Activated CD4-positive, CD25-positive, alpha-beta regulatory T cell treated with anti-CD3 and anti-CD28 coated beads, Interleukin-2, amount 50 U/mL, for 72 hours (primary cell): ENCODE data around the gene ACTR1A.
A peak's percentile ranks its signal among the peaks of the same experiment; 100 is the strongest.
"Not testable (repeated sequence)": the region's sequence is repeated elsewhere in the genome, so short reads cannot be mapped to it uniquely, and the experiment has no call there.

Source experiments
- DNase-seq: peaks from one replicate; pipeline ENCODE4 v3.0.0; 2021

ACTR1A gene

DNA sequence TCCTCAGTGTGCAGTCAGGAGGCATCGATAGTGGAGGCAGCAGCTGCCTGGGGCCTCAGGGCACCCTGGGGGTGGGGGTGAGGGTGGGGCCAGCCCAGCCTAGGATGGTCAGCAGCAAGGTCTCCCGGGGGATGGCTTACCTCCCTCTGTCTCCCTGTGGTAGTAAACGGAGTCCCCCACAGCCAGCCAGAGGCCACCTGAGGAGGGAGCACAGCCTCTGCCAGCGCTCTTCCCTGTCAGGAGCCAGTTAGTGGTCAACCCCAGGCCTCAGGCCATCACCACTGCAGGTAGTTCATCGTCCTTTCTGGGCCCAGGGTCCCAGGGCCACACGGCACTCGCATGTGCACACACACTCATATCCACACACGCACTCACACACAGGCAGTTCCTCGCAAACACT lies 22.1 kb downstream of the ACTR1A start:
- no peak for DNase-seq

- no peak for DNase-seq
These were observed 22.9 kb downstream of the ACTR1A start for GRCh38 chr10:102479651-102480050.

DNA sequence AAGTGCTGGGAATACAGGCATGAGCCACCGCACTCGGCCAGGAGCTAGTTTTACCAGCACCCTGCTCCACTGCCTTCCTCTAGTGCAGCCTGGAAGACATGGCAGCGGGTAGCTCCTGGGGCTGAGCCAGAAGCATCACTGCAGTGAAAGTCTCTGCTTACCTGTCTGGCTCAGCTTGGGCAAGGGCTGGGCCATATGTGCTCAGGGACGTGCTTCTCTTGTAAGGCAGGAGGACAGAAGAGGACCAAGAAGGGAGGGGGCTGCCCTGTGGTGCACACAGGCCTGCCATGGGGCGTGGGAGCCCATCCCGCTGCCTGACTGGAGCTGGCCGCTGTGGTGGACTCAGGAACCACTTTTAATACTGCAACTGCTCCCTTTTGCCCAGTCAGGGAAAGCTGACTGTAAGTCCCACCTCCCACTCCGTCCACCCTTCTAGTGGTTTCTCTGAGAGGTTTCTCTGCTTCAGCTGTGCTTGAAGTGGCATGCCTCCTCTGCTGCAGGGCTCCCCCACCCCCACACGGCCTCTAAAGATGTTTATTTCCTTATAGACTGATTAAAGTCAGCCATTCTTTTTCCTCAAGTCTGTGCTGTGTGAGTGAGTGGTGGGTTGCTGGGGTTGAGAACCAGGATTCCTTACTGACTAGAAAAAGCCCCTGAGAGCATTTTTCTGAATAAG lies 25.9 kb downstream of the ACTR1A start:
- DNase-seq: no peak

DNA sequence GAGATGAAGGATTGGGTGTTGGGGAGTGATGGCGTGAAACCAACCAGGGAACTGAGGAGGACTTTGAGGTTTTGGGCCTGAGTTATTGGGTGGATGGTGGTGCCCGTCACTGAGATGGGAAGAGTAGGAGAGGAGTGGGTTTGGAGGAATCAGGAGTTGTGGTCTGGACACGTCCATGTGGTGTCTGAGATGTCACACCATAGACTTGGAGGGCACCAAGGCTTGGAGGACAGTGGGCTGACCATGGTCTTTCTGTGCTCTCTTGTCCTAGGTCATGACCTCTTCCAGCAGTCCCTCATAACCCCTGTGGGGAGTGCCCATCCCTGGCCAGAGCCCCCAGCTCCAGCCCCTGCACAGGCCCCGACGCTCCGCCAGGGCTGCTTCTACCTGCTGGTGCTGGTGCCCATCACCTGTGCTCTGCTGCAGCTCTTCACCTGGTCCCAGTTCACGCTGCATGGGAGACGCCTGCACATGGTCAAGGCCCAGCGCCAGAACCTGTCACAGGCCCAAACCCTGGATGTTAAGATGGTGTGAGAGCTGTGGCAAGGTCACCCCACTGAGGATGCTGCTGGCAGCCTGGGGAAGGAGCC lies 27.0 kb downstream of the ACTR1A start:
- no peak for DNase-seq

- DNase-seq: no peak
These were observed 28.8 kb downstream of the ACTR1A start for GRCh38 chr10:102473445-102474331.

DNA sequence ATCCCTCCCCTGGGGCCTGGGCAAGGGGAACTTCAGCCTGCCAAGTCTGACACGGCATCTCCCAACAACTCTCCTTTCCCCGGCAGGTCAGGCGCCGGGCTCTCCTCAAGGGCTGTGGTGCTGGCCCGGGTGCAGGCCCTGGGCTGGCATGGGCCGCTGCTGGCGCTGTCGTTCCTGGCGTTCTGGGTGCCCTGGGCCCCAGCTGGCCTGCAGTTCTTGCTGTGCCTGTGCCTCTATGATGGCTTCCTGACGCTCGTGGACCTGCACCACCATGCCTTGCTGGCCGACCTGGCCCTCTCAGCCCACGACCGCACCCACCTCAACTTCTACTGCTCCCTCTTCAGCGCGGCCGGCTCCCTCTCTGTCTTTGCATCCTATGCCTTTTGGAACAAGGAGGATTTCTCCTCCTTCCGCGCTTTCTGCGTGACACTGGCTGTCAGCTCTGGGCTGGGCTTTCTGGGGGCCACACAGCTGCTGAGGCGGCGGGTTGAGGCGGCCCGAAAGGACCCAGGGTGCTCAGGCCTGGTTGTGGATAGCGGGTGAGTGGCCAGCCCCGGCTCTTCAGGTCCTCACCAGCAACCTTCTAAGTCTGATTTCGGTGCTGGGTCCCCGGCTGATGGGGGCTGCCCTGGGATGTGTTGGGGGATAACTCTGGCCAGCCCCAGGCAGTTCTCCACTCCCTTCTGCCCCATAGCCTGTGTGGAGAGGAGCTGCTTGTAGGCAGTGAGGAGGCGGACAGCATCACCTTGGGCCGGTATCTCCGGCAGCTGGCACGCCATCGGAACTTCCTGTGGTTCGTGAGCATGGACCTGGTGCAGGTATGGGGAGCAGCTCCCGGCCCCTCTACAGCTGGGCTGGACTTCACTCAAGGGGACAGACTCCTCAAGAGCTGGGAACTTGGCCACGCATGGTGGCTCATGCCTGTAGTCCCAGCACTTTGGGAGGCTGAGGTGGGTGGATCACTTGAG lies 31.6 kb downstream of the ACTR1A start:
- DNase-seq: no peak

GRCh38 chr10:102468683-102469082 lies 33.8 kb downstream of the ACTR1A start:
- no peak for DNase-seq

DNA sequence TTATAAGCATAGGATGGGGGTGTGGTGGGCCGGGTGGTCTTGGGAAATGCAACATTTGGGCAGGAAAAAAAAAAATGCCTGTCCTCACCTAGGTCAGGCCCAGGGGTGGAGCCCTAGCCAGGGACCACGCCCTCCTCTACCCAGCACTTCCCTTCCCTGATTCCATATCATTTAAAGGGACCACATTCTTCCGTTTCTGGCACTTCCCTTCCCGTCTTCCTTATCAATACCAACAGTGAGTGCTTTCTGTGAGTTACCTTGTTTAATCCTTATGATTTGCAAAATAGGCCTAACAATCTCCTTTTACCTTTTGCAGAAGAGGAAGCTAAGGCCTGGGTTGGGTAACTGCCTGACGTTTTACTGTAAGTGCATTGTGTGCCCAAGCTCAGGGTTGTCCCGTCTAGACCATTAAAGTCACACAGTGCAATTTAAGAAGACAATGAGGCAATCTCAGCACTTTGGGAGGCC lies 34.5 kb downstream of the ACTR1A start:
- DNase-seq: no peak

DNA sequence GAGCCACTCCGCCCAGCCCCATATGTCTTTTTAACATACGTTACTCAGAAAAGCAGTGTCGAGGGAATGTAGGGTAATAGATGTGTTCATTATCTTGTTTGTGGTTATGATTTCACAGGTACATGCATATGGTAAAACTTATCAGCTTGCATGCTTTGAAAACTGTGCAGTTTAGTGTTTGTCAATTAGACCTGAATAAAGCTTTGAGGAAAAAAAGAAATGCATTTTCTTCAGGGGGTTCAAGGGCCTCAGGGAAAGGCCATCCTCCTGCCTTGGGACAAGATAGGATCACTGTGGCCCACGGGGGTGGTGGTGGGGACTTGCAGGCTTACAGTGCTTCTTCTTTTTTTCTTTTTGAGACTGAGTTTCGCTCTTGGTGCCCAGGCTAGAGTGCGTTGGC lies 35.2 kb downstream of the ACTR1A start:
- DNase-seq: no peak

GRCh38 chr10:102465466-102465865 lies 37.0 kb downstream of the ACTR1A start:
- DNase-seq: no peak

GRCh38 chr10:102463983-102464382 lies 38.5 kb downstream of the ACTR1A start:
- DNase-seq: no peak

DNA sequence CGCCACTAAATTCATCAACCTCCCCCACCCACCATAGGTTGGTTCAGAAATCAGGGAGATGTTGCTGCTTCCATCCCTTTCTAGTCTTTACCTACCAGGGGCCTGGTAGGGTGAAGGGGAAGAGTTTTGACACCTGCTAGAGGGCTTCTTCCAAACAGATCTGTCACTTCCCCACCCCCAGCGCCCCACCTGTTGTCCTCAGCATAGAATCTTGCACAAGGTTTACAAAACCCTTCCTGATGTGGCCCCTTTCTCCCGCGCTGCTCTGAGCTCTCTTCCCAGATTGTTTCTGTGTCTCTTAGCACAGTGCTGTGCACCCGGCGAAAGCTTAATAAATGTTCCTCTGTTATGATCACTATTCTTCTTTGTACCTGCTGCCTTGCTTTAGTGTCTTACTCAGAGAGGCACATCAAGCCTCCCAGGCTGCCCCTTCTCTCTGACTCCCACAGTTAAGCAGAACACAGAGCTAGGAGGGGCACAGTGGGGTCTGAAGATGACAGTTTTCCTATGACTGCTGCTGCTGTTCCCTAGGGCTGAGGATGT lies 39.9 kb downstream of the ACTR1A start:
- DNase-seq: no peak

DNA sequence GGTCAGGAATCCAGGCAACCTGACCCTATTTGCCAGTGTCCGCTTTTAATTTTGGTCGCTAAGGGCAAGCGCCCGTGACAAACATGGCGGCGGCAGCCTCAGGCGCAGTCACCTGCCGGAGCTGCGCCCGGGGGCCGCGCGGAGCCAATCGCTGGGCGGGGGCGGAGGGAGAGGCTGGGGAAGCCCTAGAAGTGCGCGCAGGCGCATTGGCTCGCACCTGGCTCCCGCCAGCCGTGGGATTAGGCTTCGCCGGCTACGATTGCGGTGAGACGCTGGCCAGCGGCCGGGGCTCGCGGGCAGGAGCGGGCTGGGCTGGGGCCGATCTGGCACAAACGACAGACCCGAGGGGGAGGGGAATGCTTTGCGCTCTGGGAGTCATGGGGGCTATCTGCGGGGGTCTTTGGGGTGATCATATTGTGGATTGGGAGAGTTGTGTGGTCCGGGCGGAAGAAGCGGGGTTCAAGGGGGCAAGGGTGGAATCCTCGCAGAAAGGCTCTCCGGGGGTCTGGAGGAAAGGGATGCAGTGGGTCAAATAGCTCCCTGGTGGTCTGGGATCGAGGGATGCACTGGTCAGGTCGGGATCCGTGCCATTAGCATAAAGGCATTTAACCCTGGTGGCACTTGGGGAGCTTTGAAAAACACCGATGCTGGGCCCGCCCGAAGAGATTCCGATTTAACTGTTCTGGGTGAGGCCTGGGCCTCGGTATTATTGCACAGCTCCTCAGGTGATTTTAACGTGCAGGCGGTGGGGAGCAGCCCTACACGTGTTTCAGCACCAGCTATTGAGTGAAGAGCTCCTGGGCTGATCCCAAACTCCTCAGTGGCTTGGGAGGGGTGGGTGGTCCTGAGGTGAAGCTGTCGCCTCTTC lies 41.1 kb downstream of the ACTR1A start:
- DNase-seq: peak; percentile 97

DNA sequence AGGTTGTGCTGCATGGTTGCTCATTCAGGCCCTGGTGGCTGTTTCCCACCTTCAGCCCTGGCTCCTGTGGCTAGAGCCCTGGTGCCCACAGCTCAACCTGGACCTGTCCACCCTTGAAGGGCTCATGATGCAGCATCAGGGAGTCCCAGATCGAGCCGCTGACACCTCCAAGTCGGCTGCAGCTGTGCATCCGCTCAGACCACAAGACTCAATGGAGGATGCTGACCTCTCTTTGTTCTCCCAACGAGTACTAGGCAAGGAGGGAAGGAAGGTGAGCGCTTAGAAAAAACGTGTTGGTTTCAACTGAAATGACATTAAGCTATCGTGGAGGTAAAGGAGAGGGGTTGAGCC lies 41.7 kb downstream of the ACTR1A start:
- peak; percentile 47 for DNase-seq

DNA sequence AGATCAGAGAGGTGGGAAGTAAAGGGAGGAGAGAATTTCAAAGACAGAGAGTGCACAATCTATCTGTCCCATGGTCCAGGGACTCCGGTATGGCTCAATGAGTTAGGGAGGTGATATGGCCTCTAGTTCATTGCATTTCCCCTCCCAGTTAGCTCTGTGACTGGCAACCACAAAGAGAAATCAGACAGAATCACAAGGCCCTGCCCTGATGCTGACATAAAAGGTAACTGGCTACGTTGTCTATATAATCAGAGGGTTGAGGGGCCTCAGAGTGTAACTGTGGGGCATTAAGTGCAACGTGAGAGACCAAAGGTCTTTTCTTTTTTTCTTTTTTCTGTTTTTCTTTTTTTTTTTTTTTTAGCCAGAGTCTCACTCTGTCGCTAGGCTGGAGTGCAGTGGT lies 43.9 kb downstream of the ACTR1A start:
- no peak for DNase-seq

GRCh38 chr10:102457591-102458150 lies 44.8 kb downstream of the ACTR1A start:
- no peak for DNase-seq

- DNase-seq: no peak
These were observed 46.5 kb downstream of the ACTR1A start for GRCh38 chr10:102455893-102456471.

DNA sequence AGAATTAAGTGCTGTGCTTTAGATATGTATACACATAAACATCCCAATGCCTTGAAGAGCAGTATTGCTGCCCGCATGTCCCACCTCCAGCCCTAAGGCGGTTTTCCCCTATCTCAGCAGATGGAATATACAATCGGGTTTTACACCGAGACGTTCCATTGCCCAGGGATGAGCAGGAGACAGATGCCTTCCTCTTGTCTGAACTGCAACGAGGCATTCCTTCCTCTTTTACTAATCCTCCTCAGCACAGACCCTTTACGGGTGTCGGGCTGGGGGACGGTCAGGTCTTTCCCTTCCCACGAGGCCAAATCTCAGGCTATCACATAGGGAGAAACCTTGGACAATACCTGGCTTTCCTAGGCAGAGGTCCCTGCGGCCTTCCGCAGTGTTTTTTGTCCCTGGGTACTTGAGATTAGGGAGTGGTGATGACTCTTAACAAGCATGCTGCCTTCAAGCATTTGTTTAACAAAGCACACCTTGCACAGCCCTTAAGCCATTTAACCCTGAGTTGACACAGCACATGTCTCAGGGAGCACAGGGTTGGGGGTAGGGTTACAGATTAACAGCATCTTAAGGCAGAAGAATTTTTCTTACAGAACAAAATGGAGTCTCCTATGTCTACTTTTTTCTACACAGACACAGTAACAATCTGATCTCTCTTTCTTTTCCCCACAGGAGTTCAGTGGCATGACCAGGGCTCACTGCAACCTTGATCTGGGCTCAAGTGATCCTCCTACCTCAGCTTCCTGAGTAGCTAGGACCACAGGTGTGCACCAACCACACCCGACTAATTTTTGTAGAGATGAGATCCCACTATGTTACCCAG lies 47.6 kb downstream of the ACTR1A start:
- DNase-seq: not testable (repeated sequence)

DNA sequence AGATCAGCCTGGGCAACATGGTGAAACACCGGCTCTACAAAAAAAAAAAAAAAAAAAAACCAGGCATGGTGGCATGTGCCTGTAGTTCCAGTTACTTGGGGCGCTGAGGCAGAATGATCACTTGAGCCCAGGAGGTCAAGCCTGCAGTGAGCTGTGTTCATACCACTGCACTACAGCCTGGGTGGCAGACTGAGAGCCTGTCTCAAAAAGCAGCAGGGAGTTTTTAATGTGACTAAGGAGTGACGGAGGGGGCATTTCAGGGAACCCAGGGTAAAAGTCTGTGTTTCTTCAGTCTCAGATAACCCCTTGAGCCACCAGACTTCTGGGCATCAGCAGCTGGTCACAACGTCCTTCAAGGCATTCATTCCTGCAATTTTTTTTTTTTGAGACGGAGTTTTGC lies 49.0 kb downstream of the ACTR1A start:
- no peak for DNase-seq
